ENCODE data around the gene PET100.

Gene PET100

GRCh38 chr19:7612282-7613274 is 17.0 kb upstream of the PET100 start:
- no peak for DNase-seq

- DNase-seq: no peak
Measured at GRCh38 chr19:7614859-7615741, 14.5 kb upstream of the PET100 start.

- DNase-seq: no peak
Measured at GRCh38 chr19:7617172-7617571, 12.4 kb upstream of the PET100 start.

GRCh38 chr19:7617735-7618134 is 11.9 kb upstream of the PET100 start:
- DNase-seq: no peak

GRCh38 chr19:7618348-7618747 is 11.2 kb upstream of the PET100 start:
- no peak for DNase-seq

GRCh38 chr19:7618771-7619510 is 10.7 kb upstream of the PET100 start:
- DNase-seq: peak in 3 of 14 donors; percentile 6 to 32 (median 22)

GRCh38 chr19:7619671-7620441 is 9.7 kb upstream of the PET100 start:
- no peak for DNase-seq

GRCh38 chr19:7620442-7621412 is 8.9 kb upstream of the PET100 start:
- no peak for DNase-seq

GRCh38 chr19:7622933-7623685 is 6.5 kb upstream of the PET100 start:
- DNase-seq: no peak

GRCh38 chr19:7623725-7624603 is 5.6 kb upstream of the PET100 start:
- DNase-seq: no peak

GRCh38 chr19:7624810-7625209 is 4.8 kb upstream of the PET100 start:
- no peak for DNase-seq

GRCh38 chr19:7625763-7626372 is 3.7 kb upstream of the PET100 start:
- no peak for DNase-seq

GRCh38 chr19:7627166-7627565 is 2.4 kb upstream of the PET100 start:
- DNase-seq: no peak

- DNase-seq: no peak
Measured at GRCh38 chr19:7628589-7629311, 843 bp upstream of the PET100 start.

- no peak for DNase-seq
Measured at GRCh38 chr19:7631577-7631976, 2.0 kb downstream of the PET100 start.

- no peak for DNase-seq
Measured at GRCh38 chr19:7632340-7633203, 3.0 kb downstream of the PET100 start.
